H9 (cell line): ENCODE results near the gene GTF2A2. TPM values are rescaled to one million over a fixed set of nuclear protein-coding genes. Genes with fewer than 3 reads are reported as not detected.

Experiments
- DNase-seq: peaks from one replicate; pipeline ENCODE4 v3.0.0-alpha.2; 2017
- H2AFZ ChIP-seq: one replicate; pipeline ENCODE4 v1.6.1; 2013; ENCODE audit warnings: mild to moderate bottlenecking, low read length, control low read depth, moderate library complexity
- H2AK5ac ChIP-seq: 2 replicates; pipeline ENCODE4 v1.6.1; 2013; ENCODE audit warnings: low read length, control low read depth, mixed read lengths; ENCODE audit not compliant: insufficient read length
- H2BK120ac ChIP-seq: one replicate; pipeline ENCODE4 v1.6.1; 2013; ENCODE audit warnings: low read depth, mild to moderate bottlenecking, low read length, control low read depth, inconsistent platforms; ENCODE audit not compliant: poor library complexity, severe bottlenecking
- H2BK12ac ChIP-seq: 2 replicates; pipeline ENCODE4 v1.6.1; 2013; ENCODE audit warnings: low read length, control low read depth, mixed read lengths, low read depth; ENCODE audit not compliant: insufficient read length
- H2BK15ac ChIP-seq: 2 replicates; pipeline ENCODE4 v1.6.1; 2013; ENCODE audit warnings: low read depth, low read length, control low read depth
- H2BK20ac ChIP-seq: one replicate; pipeline ENCODE4 v1.6.1; 2013; ENCODE audit warnings: low read depth, mild to moderate bottlenecking, low read length, control low read depth, inconsistent platforms; ENCODE audit not compliant: poor library complexity, severe bottlenecking
- H2BK5ac ChIP-seq: 2 replicates; pipeline ENCODE4 v1.6.1; 2013; ENCODE audit warnings: low read length, control low read depth, mixed read lengths; ENCODE audit not compliant: insufficient read length
- H3K14ac ChIP-seq: 2 replicates; pipeline ENCODE4 v1.6.1; 2013; ENCODE audit warnings: low read length, control low read depth; ENCODE audit not compliant: insufficient read depth
- H3K18ac ChIP-seq: 2 replicates; pipeline ENCODE4 v1.6.1; 2013; ENCODE audit warnings: low read depth, mild to moderate bottlenecking, mixed read lengths, low read length, control low read depth; ENCODE audit not compliant: insufficient read length
- H3K23ac ChIP-seq: 2 replicates; pipeline ENCODE4 v1.6.1; 2013; ENCODE audit warnings: low read length, control low read depth, mixed read lengths, low read depth; ENCODE audit not compliant: insufficient read length
- H3K23me2 ChIP-seq: 2 replicates; pipeline ENCODE4 v1.6.1; 2013; ENCODE audit warnings: low read depth, mild to moderate bottlenecking, mixed read lengths, low read length, control low read depth; ENCODE audit not compliant: insufficient read length, poor library complexity, severe bottlenecking
- H3K27ac ChIP-seq: 2 replicates; pipeline ENCODE4 v1.5.1; 2013; ENCODE audit warnings: low read length, control low read depth, mixed read lengths, low read depth; ENCODE audit not compliant: insufficient read length
- H3K27me3 ChIP-seq: 2 replicates; pipeline ENCODE4 v1.6.1; 2013; ENCODE audit warnings: low read length, control low read depth, inconsistent platforms; ENCODE audit not compliant: insufficient read depth
- H3K4ac ChIP-seq: 2 replicates; pipeline ENCODE4 v1.6.1; 2013; ENCODE audit warnings: low read depth, mild to moderate bottlenecking, control low read depth, inconsistent platforms, low read length, moderate library complexity
- H3K4me1 ChIP-seq: 2 replicates; pipeline ENCODE4 v1.6.1; 2013; ENCODE audit warnings: low read length, control low read depth, inconsistent platforms; ENCODE audit not compliant: insufficient read depth
- H3K4me2 ChIP-seq: 2 replicates; pipeline ENCODE4 v1.6.1; 2013; ENCODE audit warnings: low read length, control low read depth, mixed read lengths; ENCODE audit not compliant: insufficient read length, insufficient read depth
- H3K56ac ChIP-seq: 2 replicates; pipeline ENCODE4 v1.6.1; 2013; ENCODE audit warnings: low read depth, mild to moderate bottlenecking, mixed read lengths, low read length, control low read depth; ENCODE audit not compliant: insufficient read length
- H3K79me1 ChIP-seq: 2 replicates; pipeline ENCODE4 v1.6.1; 2013; ENCODE audit warnings: low read depth, mild to moderate bottlenecking, moderate library complexity, low read length, control low read depth, inconsistent platforms; ENCODE audit not compliant: insufficient read depth, poor library complexity, severe bottlenecking
- H3K79me2 ChIP-seq: 2 replicates; pipeline ENCODE4 v1.6.1; 2013; ENCODE audit warnings: low read length, control low read depth, inconsistent platforms; ENCODE audit not compliant: insufficient read depth
- H3K9ac ChIP-seq: 2 replicates; pipeline ENCODE4 v1.6.1; 2013; ENCODE audit warnings: low read length, control low read depth, mixed read lengths; ENCODE audit not compliant: insufficient read length; ENCODE audit errors: extremely low read depth
- H3K9me3 ChIP-seq: one replicate; pipeline ENCODE4 v1.6.1; 2013; ENCODE audit warnings: low read depth, low read length, inconsistent platforms; ENCODE audit not compliant: control insufficient read depth
- H3T11ph ChIP-seq: one replicate; pipeline ENCODE4 v1.6.1; 2013; ENCODE audit warnings: mild to moderate bottlenecking, low read length, control low read depth, inconsistent platforms
- H4K20me1 ChIP-seq: one replicate; pipeline ENCODE4 v1.6.1; 2013; ENCODE audit not compliant: control insufficient read depth, insufficient read length, insufficient read depth
- H4K5ac ChIP-seq: 2 replicates; pipeline ENCODE4 v1.6.1; 2013; ENCODE audit warnings: low read depth, mild to moderate bottlenecking, mixed read lengths, low read length, control low read depth; ENCODE audit not compliant: insufficient read length
- H4K8ac ChIP-seq: replicated peaks from 2 replicates; pipeline ENCODE4 v1.6.1; 2013; ENCODE audit warnings: low read length, control low read depth, mixed read lengths, low read depth; ENCODE audit not compliant: insufficient read length
- H4K91ac ChIP-seq: 2 replicates; pipeline ENCODE4 v1.6.1; 2013; ENCODE audit warnings: low read depth, mild to moderate bottlenecking, moderate library complexity, mixed read lengths, low read length, control low read depth; ENCODE audit not compliant: insufficient read length
- H3K27ac Mint-ChIP-seq, 3 experiments: 2 replicates in 2 of 3; 3 replicates in 1 of 3; pipeline ENCODE4 v1.8.0; 2020 to 2021; ENCODE audit warnings: mixed read lengths in 3 of 3, mild to moderate bottlenecking in 1 of 3, moderate library complexity in 1 of 3
- H3K27me3 Mint-ChIP-seq: 2 replicates; pipeline ENCODE4 v1.8.0; 2021; ENCODE audit warnings: low read depth, mild to moderate bottlenecking, moderate library complexity, mixed read lengths
- H3K36me3 Mint-ChIP-seq, 3 experiments: 2 replicates in 2 of 3; 3 replicates in 1 of 3; pipeline ENCODE4 v1.8.0; 2020 to 2021; ENCODE audit warnings: low read depth in 3 of 3, mixed read lengths in 3 of 3; ENCODE audit not compliant: insufficient read depth in 1 of 3
- H3K4me1 Mint-ChIP-seq, 2 experiments: 2 replicates each; pipeline ENCODE4 v1.8.0; 2020; ENCODE audit warnings: mixed read lengths in 2 of 2
- H3K4me3 Mint-ChIP-seq, 2 experiments: 2 replicates in 1 of 2; 3 replicates in 1 of 2; pipeline ENCODE4 v1.8.0; 2020 to 2021; ENCODE audit warnings: mild to moderate bottlenecking in 2 of 2, mixed read lengths in 2 of 2, moderate library complexity in 1 of 2
- H3K9me3 Mint-ChIP-seq, 2 experiments: 2 replicates in 1 of 2; 3 replicates in 1 of 2; pipeline ENCODE4 v1.8.0; 2020; ENCODE audit warnings: mild to moderate bottlenecking in 2 of 2, mixed read lengths in 2 of 2, moderate library complexity in 1 of 2
- CTCF ChIP-seq: fragments of 200-600 bp; sonication (generic); conservative IDR thresholded peaks from 3 replicates; pipeline ENCODE4 v1.8.0; 2021; ENCODE audit warnings: antibody characterized with exemption, mild to moderate bottlenecking
- WGBS: extraction: QIAGEN DNeasy Blood & Tissue Kit; methylation state at CpG from one replicate; pipeline ENCODE4 v1.1.7; 2013; ENCODE audit warnings: missing lambda C conversion rate, low lambda C conversion rate, mixed read lengths; ENCODE audit not compliant: insufficient read length; ENCODE audit errors: extremely low coverage; 5-methylcytosine and 5-hydroxymethylcytosine counted together
- total RNA-seq: library from RNA; stranded (reverse); gene quantifications from 2 replicates; pipeline ENCODE4 v1.2.1, GENCODE V29; 2021

The GTF2A2 gene
- total RNA-seq, 1 experiment from 2014 or later, result 144 TPM

GRCh38 chr15:59618406-59618805 is 38.9 kb downstream of the GTF2A2 start:
- Mint-ChIP-seq H3K36me3 (no peaks in the 10 kb centered on the region), H3K9me3 (no peaks in the 10 kb centered on the region), H3K27me3 (peaks cover 23% of the 10 kb centered on the region), H3K4me3 (no peak overlapping the region), H3K27ac (no peak overlapping the region), H3K4me1 (peaks cover 4 to 6% of the 10 kb centered on the region in 2 experiments; a peak in 2 of 4 replicates)
- no peak overlapping the region for H3K23ac ChIP-seq
- no peaks in the 10 kb centered on the region for H3K9me3 ChIP-seq
- no peak for TF ChIP-seq CTCF
- H3K4me1 ChIP-seq, result no peaks in the 10 kb centered on the region
- no peak overlapping the region for H4K8ac ChIP-seq
- no peak overlapping the region for H3T11ph ChIP-seq
- no peak overlapping the region for H2BK20ac ChIP-seq
- no peak overlapping the region for H2BK120ac ChIP-seq
- no peak overlapping the region for H2BK5ac ChIP-seq
- no peak overlapping the region for H2BK15ac ChIP-seq
- no peak overlapping the region for H2BK12ac ChIP-seq
- H3K79me2 ChIP-seq, result no peaks in the 10 kb centered on the region
- no peak overlapping the region for H3K14ac ChIP-seq
- no peak overlapping the region for H3K27ac ChIP-seq
- H3K4ac ChIP-seq, result no peak overlapping the region
- H4K91ac ChIP-seq, result no peak overlapping the region
- no peak overlapping the region for H3K56ac ChIP-seq
- H4K5ac ChIP-seq, result no peak overlapping the region
- no peak overlapping the region for H2AFZ ChIP-seq
- H2AK5ac ChIP-seq, result no peak overlapping the region
- no peak overlapping the region for H3K18ac ChIP-seq
- no peak overlapping the region for H3K4me2 ChIP-seq
- DNase-seq, result no peak
- no CpG with 5 or more reads among the region's 4 CpGs for WGBS
- H4K20me1 ChIP-seq, result no peaks in the 10 kb centered on the region
- H3K79me1 ChIP-seq, result no peaks in the 10 kb centered on the region
- no peaks in the 10 kb centered on the region for H3K27me3 ChIP-seq
- H3K23me2 ChIP-seq, result no peaks in the 10 kb centered on the region
- H3K9ac ChIP-seq, result no peak overlapping the region
